Measurements from ENCODE around the gene UBE2L3.

Gene UBE2L3

DNA sequence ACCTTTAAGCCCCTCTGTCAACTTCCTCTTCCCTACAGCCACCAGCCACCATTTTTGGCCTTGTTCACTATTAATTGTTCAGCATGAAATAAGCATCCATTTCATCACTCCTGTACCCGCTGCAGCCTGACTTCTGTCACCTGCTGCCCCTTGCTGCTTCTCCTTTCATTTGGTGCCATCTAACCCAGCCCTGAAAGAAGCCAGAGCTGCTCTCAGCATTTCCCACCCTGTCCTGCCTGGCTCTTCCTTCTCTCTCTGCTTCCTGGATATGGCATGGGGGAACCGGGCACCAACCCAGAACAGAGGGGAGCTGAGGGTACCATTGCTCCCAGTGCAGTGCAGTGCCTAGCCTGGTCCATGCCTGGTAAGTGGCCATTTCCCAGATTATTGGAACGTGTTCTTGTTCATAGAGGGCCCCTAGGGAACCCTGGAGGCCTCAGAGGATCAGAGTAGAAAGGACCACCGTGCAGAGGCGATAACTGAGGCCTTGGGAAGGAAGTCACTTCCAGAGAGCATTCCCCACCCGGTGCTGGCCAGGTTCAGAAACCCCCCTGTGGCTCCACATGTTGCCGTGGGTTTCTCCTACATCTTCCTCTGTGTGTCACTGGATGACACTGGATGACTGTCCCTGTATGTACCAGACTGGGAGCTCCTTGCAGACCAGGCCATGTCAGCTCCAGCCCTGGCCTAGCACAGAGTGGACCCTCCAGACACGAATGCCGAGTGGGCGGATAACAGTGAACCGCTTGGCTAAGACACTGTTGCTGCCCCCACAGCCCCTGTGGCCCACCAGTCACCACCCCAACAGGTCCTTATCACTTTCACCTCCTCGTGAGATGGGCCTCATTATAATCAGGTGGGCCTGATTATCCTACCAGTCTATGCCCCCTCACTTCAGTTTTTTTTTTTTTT is 57.6 kb downstream of the UBE2L3 start:
- H3K4me3 ChIP-seq (ENCODE audit: low read depth, low read length), result no peak overlapping the region
- H3K27ac ChIP-seq, result peak overlapping the region; percentile 60

DNA sequence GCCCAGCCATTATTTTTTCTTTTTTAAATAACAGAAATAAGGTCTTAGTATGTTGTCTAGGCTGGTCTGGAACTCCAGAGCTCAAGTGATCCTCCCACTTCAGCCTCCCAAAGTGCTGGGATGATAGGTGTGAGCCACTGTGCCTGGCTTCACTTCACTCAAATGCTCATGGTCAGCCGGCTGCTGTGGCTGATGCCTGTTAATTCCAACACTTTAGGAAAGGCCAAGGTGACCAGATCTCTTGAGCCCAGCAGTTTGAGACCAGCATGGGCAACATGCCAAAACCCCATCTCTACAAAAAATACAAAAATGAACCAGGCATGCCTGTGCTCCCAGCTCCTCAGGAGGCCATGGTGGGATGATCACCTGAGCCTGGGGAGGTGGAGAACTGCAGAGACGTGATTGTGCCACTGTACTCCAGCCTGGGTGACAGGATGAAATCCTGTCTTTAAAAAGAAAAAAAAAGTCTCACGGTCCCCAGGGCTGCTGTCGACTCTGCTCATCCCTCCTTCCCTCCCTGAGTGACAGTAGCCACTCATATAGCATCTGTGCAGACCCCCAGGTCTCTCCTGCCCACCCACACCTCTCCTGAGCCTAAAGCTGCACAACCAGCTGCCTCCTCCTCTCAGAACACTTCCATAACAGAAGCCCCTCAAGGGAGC is 58.7 kb downstream of the UBE2L3 start:
- Histone ChIP-seq H3K9me3 (ENCODE audit: control insufficient read depth, low read length) (no peaks in the 10 kb centered on the region), H3K27ac (no peak overlapping the region), H2AFZ (no peak overlapping the region), H3K4me2 (ENCODE audit: low read length) (no peak overlapping the region), H3K27me3 (ENCODE audit: control insufficient read depth, insufficient read depth, low read length) (no peaks in the 10 kb centered on the region), H3K4me3 (ENCODE audit: low read depth, low read length) (no peak overlapping the region), H3K4me1 (peaks cover 14% of the 10 kb centered on the region), H3K36me3 (ENCODE audit: control insufficient read depth, insufficient read depth, low read length) (no peaks in the 10 kb centered on the region), H3K79me2 (no peaks in the 10 kb centered on the region), H3K9ac (no peak overlapping the region)
- no peak for TF ChIP-seq CTCF (IDR thresholded peaks at IDR 0.05)

More for the DNA sequence above, 57.6 kb downstream of the UBE2L3 start:
- Histone ChIP-seq H3K9ac (no peak overlapping the region), H2AFZ (no peak overlapping the region), H3K9me3 (ENCODE audit: control insufficient read depth, low read length) (no peaks in the 10 kb centered on the region), H3K79me2 (no peaks in the 10 kb centered on the region), H3K4me2 (ENCODE audit: low read length) (peak overlapping the region; percentile 47), H3K36me3 (ENCODE audit: control insufficient read depth, insufficient read depth, low read length) (no peaks in the 10 kb centered on the region), H3K4me1 (peaks cover 14% of the 10 kb centered on the region), H3K27me3 (ENCODE audit: control insufficient read depth, insufficient read depth, low read length) (no peaks in the 10 kb centered on the region)
- TF ChIP-seq CTCF (IDR thresholded peaks at IDR 0.05), result no peak

DNA sequence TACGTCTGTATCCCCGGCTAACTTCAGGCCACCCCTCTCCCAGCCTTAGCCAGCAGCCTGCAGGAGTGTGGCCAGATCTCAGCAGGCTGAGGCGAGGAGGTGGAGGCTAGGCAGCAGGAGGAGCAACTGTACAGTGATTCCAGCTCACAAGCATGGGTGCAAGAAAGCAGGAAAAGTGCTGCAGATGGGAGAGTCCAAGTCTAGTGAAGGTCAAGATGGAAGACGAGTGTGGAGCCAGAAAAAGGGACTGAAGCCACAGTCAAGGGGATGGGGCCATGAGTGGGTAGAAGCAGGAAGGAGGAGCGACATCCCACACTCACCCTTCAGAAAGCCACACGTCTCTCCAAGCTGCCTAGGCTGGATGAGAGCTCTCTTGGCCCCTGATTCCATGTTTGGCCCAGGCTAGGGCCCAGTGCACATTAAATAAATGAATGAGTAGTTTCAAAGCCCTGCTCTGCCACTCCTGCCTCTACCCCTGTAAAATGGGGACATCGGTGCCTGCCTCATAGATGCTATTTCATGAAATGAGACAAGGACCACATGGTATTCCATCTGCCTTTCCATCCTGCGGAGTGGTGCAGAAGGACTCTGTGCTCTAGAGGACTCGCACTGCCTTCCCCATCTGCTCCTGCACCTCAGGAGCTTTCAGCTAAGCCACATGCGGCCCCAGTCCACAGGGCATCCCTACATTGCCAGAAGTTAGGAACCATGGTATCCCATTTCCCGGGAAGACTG is 59.4 kb downstream of the UBE2L3 start:
- no peaks in the 10 kb centered on the region for H3K27me3 ChIP-seq (ENCODE audit: control insufficient read depth, insufficient read depth, low read length)

More for the DNA sequence above, 59.4 kb downstream of the UBE2L3 start:
- H3K9ac ChIP-seq, result no peak overlapping the region
- H3K36me3 ChIP-seq (ENCODE audit: control insufficient read depth, insufficient read depth, low read length), result no peaks in the 10 kb centered on the region
- no peak overlapping the region for H3K4me3 ChIP-seq (ENCODE audit: low read depth, low read length)
- no peak overlapping the region for H3K4me2 ChIP-seq (ENCODE audit: low read length)
- peaks cover 14% of the 10 kb centered on the region for H3K4me1 ChIP-seq
- TF ChIP-seq CTCF (IDR thresholded peaks at IDR 0.05), result no peak
- no peaks in the 10 kb centered on the region for H3K9me3 ChIP-seq (ENCODE audit: control insufficient read depth, low read length)
- no peak overlapping the region for H2AFZ ChIP-seq
- no peaks in the 10 kb centered on the region for H3K79me2 ChIP-seq
- no peak overlapping the region for H3K27ac ChIP-seq
